ENCODE results near the gene SPANXD. TPM values are rescaled to one million over a fixed set of nuclear protein-coding genes. Genes with fewer than 3 reads are reported as not detected.

Gene SPANXD
- total and polyA plus RNA-seq, 10 of the 15 experiments (the other 5 are each of a cell fraction or from before 2014, with no cell fraction given) = not detected

DNA sequence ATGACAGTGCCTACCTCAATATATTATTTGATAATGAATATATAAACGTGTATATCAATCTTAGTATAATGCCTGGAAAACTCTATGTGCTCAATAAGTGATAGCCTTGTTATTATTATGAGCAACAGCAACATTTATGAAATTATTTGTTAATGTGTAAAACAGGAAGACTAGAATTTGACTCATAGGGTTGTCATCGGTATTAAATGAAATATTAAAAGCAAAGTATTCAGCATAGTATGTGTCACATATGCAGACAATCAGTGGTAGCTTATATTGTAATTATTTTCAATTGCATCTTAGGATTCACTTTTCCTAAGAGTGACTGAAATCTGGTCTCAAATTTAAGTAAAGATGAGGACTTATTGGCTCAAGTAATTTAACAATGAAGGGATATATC is 24.6 kb downstream of the SPANXD start:
- TF ChIP-seq NFYB (IDR thresholded peaks at IDR 0.05; ENCODE audit: insufficient read depth, low read depth, low read length) (no peak), NFXL1 (IDR thresholded peaks at IDR 0.05; ENCODE audit: borderline replicate concordance) (no peak)
- TF ChIP-seq, protein P1, sequence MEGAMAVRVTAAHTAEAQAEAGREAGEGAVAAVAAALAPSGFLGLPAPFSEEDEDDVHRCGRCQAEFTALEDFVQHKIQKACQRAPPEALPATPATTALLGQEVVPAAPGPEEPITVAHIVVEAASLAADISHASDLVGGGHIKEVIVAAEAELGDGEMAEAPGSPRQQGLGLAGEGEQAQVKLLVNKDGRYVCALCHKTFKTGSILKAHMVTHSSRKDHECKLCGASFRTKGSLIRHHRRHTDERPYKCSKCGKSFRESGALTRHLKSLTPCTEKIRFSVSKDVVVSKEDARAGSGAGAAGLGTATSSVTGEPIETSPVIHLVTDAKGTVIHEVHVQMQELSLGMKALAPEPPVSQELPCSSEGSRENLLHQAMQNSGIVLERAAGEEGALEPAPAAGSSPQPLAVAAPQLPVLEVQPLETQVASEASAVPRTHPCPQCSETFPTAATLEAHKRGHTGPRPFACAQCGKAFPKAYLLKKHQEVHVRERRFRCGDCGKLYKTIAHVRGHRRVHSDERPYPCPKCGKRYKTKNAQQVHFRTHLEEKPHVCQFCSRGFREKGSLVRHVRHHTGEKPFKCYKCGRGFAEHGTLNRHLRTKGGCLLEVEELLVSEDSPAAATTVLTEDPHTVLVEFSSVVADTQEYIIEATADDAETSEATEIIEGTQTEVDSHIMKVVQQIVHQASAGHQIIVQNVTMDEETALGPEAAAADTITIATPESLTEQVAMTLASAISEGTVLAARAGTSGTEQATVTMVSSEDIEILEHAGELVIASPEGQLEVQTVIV (IDR thresholded peaks at IDR 0.05; ENCODE audit: borderline replicate concordance, partially characterized antibody) = no peak
- FAIRE-seq (no peak), DNase-seq (ENCODE audit: low read depth, low spot score) (no peak), ATAC-seq (no peak)
- ChIA-PET SMC1A (ENCODE audit: uncharacterized antibody, unreplicated experiment) (no interaction called here), CTCF (no interaction called here), POLR2A (no interaction called here), RAD21 (ENCODE audit: unreplicated experiment) (no interaction called here)
- no peaks in the 10 kb centered on the region for H3K4me1 ChIP-seq (ENCODE audit: control insufficient read depth, insufficient read depth, low read length)
- no peaks in the 10 kb centered on the region for H3K27me3 ChIP-seq (replicated peaks in 1 of 2; ENCODE audit: control insufficient read depth in 2 of 2, insufficient read depth in 2 of 2, low read length in 1 of 2)
- 11% methylated on average over 2 of the region's 2 CpGs for WGBS (ENCODE audit: insufficient coverage, insufficient replicate concordance, low lambda C conversion rate, missing lambda C conversion rate)
- in situ Hi-C loops (cut with MboI) (no loop called here), intact Hi-C loops (cut with micrococcal nuclease; ENCODE audit: unreplicated experiment) (no loop called here)
- no peaks in the 10 kb centered on the region for H3K9me3 ChIP-seq (replicated peaks; ENCODE audit: control insufficient read depth, insufficient read depth, low read length)
- H3K27ac ChIP-seq (ENCODE audit: control insufficient read depth, insufficient read depth) = no peak overlapping the region
- no peak overlapping the region for H3K4me3 ChIP-seq
- no peak overlapping the region for H2AFZ ChIP-seq (ENCODE audit: control insufficient read depth, low read depth, low read length)
- H3K79me2 ChIP-seq (ENCODE audit: control insufficient read depth, insufficient read depth, low read length) = no peaks in the 10 kb centered on the region
- no peaks in the 10 kb centered on the region for H4K20me1 ChIP-seq (ENCODE audit: control insufficient read depth, insufficient read depth)
- no peaks in the 10 kb centered on the region for H3K36me3 ChIP-seq (ENCODE audit: control insufficient read depth in 2 of 2, insufficient read depth in 2 of 2, low read length in 1 of 2)
- no peak overlapping the region for H3K4me2 ChIP-seq (ENCODE audit: control insufficient read depth, insufficient read depth)
- no TSS peak for BruUV-seq (replicated peaks)
- no peak overlapping the region for H3K9ac ChIP-seq (ENCODE audit: control insufficient read depth, insufficient read depth, low read length)

DNA sequence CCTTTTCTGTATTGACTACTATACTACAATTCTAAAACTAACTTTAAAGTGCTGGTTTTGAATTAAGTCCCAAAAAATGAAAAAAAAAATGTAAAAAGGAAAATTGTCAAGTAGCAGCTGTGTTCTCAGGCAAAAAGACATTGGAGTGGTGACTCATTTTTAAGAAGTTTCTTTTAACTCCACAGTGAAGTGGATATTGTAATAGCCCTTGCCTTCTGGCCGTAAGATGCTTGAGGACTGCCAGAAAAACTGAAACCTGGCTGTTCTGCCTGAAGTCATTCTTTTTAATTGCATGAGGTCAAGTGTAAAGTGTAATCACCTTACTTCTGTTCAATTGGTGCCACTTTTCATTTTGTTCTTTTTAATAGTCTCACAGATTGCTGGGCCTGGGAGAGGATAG is 28.9 kb downstream of the SPANXD start:
- POLR2A ChIA-PET = no interaction called here
- no peaks in the 10 kb centered on the region for H3K36me3 ChIP-seq (ENCODE audit: control insufficient read depth in 2 of 2, insufficient read depth in 2 of 2, low read length in 1 of 2)
- FAIRE-seq = no peak
- H3K4me3 ChIP-seq = no peak overlapping the region
- H3K9me3 ChIP-seq (replicated peaks; ENCODE audit: control insufficient read depth, insufficient read depth, low read length) = no peaks in the 10 kb centered on the region
- H3K27me3 ChIP-seq (replicated peaks in 1 of 2; ENCODE audit: control insufficient read depth in 2 of 2, insufficient read depth in 2 of 2, low read length in 1 of 2) = no peaks in the 10 kb centered on the region
- ATAC-seq = no peak
- no peak for DNase-seq (ENCODE audit: low read depth, low spot score)
- no peaks in the 10 kb centered on the region for H3K4me1 ChIP-seq (ENCODE audit: control insufficient read depth, insufficient read depth, low read length)
- H2AFZ ChIP-seq (ENCODE audit: control insufficient read depth, low read depth, low read length) = no peak overlapping the region
- no TSS peak for BruUV-seq (replicated peaks)
- H3K4me2 ChIP-seq (ENCODE audit: control insufficient read depth, insufficient read depth) = no peak overlapping the region
- H3K9ac ChIP-seq (ENCODE audit: control insufficient read depth, insufficient read depth, low read length) = no peak overlapping the region
- no peaks in the 10 kb centered on the region for H3K79me2 ChIP-seq (ENCODE audit: control insufficient read depth, insufficient read depth, low read length)
- SMC1A ChIA-PET (ENCODE audit: uncharacterized antibody, unreplicated experiment) = no interaction called here
- no peak overlapping the region for H3K27ac ChIP-seq (ENCODE audit: control insufficient read depth, insufficient read depth)
- 7% methylated on average over 1 of the region's 1 CpG for WGBS (ENCODE audit: insufficient coverage, insufficient replicate concordance, low lambda C conversion rate, missing lambda C conversion rate)
- intact Hi-C loops (cut with micrococcal nuclease; ENCODE audit: unreplicated experiment) = no loop called here
- CTCF ChIA-PET = no interaction called here
- in situ Hi-C loops (cut with MboI) = no loop called here
- no peaks in the 10 kb centered on the region for H4K20me1 ChIP-seq (ENCODE audit: control insufficient read depth, insufficient read depth)
- RAD21 ChIA-PET (ENCODE audit: unreplicated experiment) = no interaction called here
- no peak for TF ChIP-seq PAX5 (IDR thresholded peaks at IDR 0.05; ENCODE audit: borderline replicate concordance, low read depth, low read length)
- TF ChIP-seq, protein P2, sequence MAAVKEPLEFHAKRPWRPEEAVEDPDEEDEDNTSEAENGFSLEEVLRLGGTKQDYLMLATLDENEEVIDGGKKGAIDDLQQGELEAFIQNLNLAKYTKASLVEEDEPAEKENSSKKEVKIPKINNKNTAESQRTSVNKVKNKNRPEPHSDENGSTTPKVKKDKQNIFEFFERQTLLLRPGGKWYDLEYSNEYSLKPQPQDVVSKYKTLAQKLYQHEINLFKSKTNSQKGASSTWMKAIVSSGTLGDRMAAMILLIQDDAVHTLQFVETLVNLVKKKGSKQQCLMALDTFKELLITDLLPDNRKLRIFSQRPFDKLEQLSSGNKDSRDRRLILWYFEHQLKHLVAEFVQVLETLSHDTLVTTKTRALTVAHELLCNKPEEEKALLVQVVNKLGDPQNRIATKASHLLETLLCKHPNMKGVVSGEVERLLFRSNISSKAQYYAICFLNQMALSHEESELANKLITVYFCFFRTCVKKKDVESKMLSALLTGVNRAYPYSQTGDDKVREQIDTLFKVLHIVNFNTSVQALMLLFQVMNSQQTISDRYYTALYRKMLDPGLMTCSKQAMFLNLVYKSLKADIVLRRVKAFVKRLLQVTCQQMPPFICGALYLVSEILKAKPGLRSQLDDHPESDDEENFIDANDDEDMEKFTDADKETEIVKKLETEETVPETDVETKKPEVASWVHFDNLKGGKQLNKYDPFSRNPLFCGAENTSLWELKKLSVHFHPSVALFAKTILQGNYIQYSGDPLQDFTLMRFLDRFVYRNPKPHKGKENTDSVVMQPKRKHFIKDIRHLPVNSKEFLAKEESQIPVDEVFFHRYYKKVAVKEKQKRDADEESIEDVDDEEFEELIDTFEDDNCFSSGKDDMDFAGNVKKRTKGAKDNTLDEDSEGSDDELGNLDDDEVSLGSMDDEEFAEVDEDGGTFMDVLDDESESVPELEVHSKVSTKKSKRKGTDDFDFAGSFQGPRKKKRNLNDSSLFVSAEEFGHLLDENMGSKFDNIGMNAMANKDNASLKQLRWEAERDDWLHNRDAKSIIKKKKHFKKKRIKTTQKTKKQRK (IDR thresholded peaks at IDR 0.05; ENCODE audit: low read depth, low read length) = no peak
- no peak for TF ChIP-seq GABPA (IDR thresholded peaks at IDR 0.05; ENCODE audit: low read depth)
- TF ChIP-seq MEF2A (IDR thresholded peaks at IDR 0.05; ENCODE audit: insufficient read depth, low read depth, low read length) = no peak
- no peak for TF ChIP-seq STAT3 (IDR thresholded peaks at IDR 0.05; ENCODE audit: low read depth, low read length)
- TF ChIP-seq NRF1 (conservative IDR thresholded peaks at IDR 0.05; ENCODE audit: low read depth, low read length) = no peak
- no peak for TF ChIP-seq NFIC (IDR thresholded peaks at IDR 0.05; ENCODE audit: low read depth, low read length)
- no peak for TF ChIP-seq RCOR1 (conservative IDR thresholded peaks at IDR 0.05; ENCODE audit: low read depth, low read length)
- no peak for TF ChIP-seq ZSCAN29 (IDR thresholded peaks at IDR 0.05)

All from GM12878 (cell line).